OCI-LY3 (cell line): ENCODE results near the gene CRCP.
"Not testable (repeated sequence)": the region's sequence is repeated elsewhere in the genome, so short reads cannot be mapped to it uniquely, and the experiment has no call there.

Experiments used
- H2AFZ ChIP-seq: fragments of 200-600, 300-600 bp; shearing (Covaris generic); 2 replicates; pipeline ENCODE4 v1.6.0; 2014; ENCODE audit warnings: antibody characterized with exemption, low read depth, low read length
- H3K27ac ChIP-seq: fragments of 200-600, 300-600 bp; sonication (generic); 2 replicates; pipeline ENCODE4 v1.5.1; 2014; ENCODE audit warnings: mild to moderate bottlenecking, low read length, moderate library complexity, mixed read lengths
- H3K27me3 ChIP-seq: fragments of 200-600, 300-600 bp; sonication (generic); 2 replicates; pipeline ENCODE4 v1.6.1; 2014; ENCODE audit warnings: low read depth, low read length, mixed read lengths
- H3K36me3 ChIP-seq: fragments of 200-600, 300-600 bp; sonication (generic); replicated peaks from 2 replicates; pipeline ENCODE3; 2014; ENCODE audit warnings: low read depth, low read length, mixed read lengths
- H3K4me1 ChIP-seq: fragments of 300-600, 200-600 bp; sonication (generic); 2 replicates; pipeline ENCODE4 v1.6.1; 2014; ENCODE audit warnings: low read length, mixed read lengths
- H3K4me2 ChIP-seq: fragments of 200-600, 300-600 bp; sonication (generic); 2 replicates; pipeline ENCODE4 v1.6.1; 2014; ENCODE audit warnings: low read length, mixed read lengths
- H3K4me3 ChIP-seq: fragments of 300-600, 200-600 bp; sonication (generic); 2 replicates; pipeline ENCODE4 v1.5.1; 2014; ENCODE audit warnings: antibody characterized with exemption, mild to moderate bottlenecking, low read length, moderate library complexity
- H3K79me2 ChIP-seq: fragments of 300-600, 200-600 bp; shearing (Covaris generic); 2 replicates; pipeline ENCODE4 v1.6.1; 2014; ENCODE audit warnings: mild to moderate bottlenecking, low read length, mixed read lengths
- H3K9ac ChIP-seq: fragments of 300-600, 200-600 bp; shearing (Covaris generic); 2 replicates; pipeline ENCODE4 v1.6.0; 2014; ENCODE audit warnings: mild to moderate bottlenecking, low read length, moderate library complexity
- H3K9me3 ChIP-seq: fragments of 200-600, 300-600 bp; shearing (Covaris generic); 2 replicates; pipeline ENCODE4 v1.6.1; 2014; ENCODE audit warnings: low read length, mixed read lengths; ENCODE audit not compliant: insufficient read depth
- H4K20me1 ChIP-seq: fragments of 200-600, 300-600 bp; sonication (generic); 2 replicates; pipeline ENCODE4 v1.6.1; 2016; ENCODE audit warnings: low read length, mixed read lengths; ENCODE audit not compliant: insufficient read depth
- CTCF ChIP-seq: fragments of 200-600, 300-600 bp; sonication (generic); IDR thresholded peaks from 2 replicates; pipeline ENCODE4 v1.5.1; 2014; ENCODE audit warnings: antibody characterized with exemption, low read length, low read depth
- EZH2phosphoT487 ChIP-seq: fragments of 200-600 bp; shearing (Covaris generic); IDR thresholded peaks from 2 replicates; pipeline ENCODE4 v1.6.1; 2018; ENCODE audit warnings: antibody characterized with exemption, mixed run types, low read depth

Gene CRCP

GRCh38 chr7:66119245-66119850 is 4.7 kb downstream of the CRCP start:
- Histone ChIP-seq H2AFZ (no peak overlapping the region), H3K79me2 (peaks cover 98% of the 10 kb centered on the region), H3K4me1 (peaks cover 11% of the 10 kb centered on the region), H3K27ac (no peak overlapping the region), H3K4me2 (no peak overlapping the region), H3K9ac (no peak overlapping the region), H4K20me1 (peaks cover 38% of the 10 kb centered on the region), H3K27me3 (no peaks in the 10 kb centered on the region), H3K9me3 (no peaks in the 10 kb centered on the region), H3K36me3 (no peaks in the 10 kb centered on the region), H3K4me3 (no peak overlapping the region)
- TF ChIP-seq CTCF = no peak
- TF ChIP-seq EZH2phosphoT487 = no peak

- Histone ChIP-seq H3K36me3 (peaks cover 6% of the 10 kb centered on the region), H3K4me2 (no peak overlapping the region), H3K4me3 (no peak overlapping the region), H3K79me2 (peaks cover 99% of the 10 kb centered on the region), H3K27me3 (no peaks in the 10 kb centered on the region), H3K4me1 (no peaks in the 10 kb centered on the region), H3K27ac (no peak overlapping the region), H3K9ac (no peak overlapping the region), H2AFZ (no peak overlapping the region), H4K20me1 (peaks cover 58% of the 10 kb centered on the region), H3K9me3 (no peaks in the 10 kb centered on the region)
- TF ChIP-seq CTCF (no peak), EZH2phosphoT487 (no peak)
These were observed 8.5 kb downstream of the CRCP start for GRCh38 chr7:66123175-66123528.

DNA sequence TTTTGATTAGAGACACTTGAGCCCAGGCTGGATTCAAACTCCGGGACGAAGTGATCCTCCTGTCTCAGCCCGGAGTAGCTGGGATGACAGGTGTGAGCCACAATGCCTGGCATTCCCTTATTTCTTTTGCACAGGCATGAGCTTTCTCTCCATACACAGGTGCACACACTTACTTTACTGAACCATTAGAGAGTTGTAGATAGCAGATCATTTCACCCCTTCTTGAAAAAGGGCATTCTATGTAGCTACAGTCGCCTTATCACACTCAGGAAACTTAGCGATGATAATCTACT is 9.9 kb downstream of the CRCP start:
- not testable (repeated sequence) for H3K27ac ChIP-seq, H3K4me2 ChIP-seq, H3K4me1 ChIP-seq, H3K9me3 ChIP-seq, H3K27me3 ChIP-seq, H3K9ac ChIP-seq, H2AFZ ChIP-seq, H3K4me3 ChIP-seq, H3K36me3 ChIP-seq
- H4K20me1 ChIP-seq = peaks cover 46% of the 10 kb centered on the region
- H3K79me2 ChIP-seq = peaks cover 99% of the 10 kb centered on the region

GRCh38 chr7:66125052-66125694 is 10.5 kb downstream of the CRCP start:
- Histone ChIP-seq H3K27me3 (no peaks in the 10 kb centered on the region), H3K27ac (no peak overlapping the region)

GRCh38 chr7:66125781-66126352 is 11.2 kb downstream of the CRCP start:
- H3K27ac ChIP-seq, H2AFZ ChIP-seq, H3K4me2 ChIP-seq, H3K27me3 ChIP-seq, H3K4me3 ChIP-seq, H3K36me3 ChIP-seq, H3K9ac ChIP-seq, H3K9me3 ChIP-seq, H3K4me1 ChIP-seq: not testable (repeated sequence)
- H3K79me2 ChIP-seq = peaks cover 90% of the 10 kb centered on the region
- peaks cover 44% of the 10 kb centered on the region for H4K20me1 ChIP-seq

More at GRCh38 chr7:66125052-66125694, 10.5 kb downstream of the CRCP start:
- TF ChIP-seq CTCF (no peak), EZH2phosphoT487 (no peak)
- Histone ChIP-seq H3K4me1 (no peaks in the 10 kb centered on the region), H2AFZ (no peak overlapping the region), H4K20me1 (peaks cover 44% of the 10 kb centered on the region), H3K79me2 (peaks cover 97% of the 10 kb centered on the region), H3K4me3 (no peak overlapping the region), H3K4me2 (no peak overlapping the region), H3K9me3 (no peaks in the 10 kb centered on the region), H3K9ac (no peak overlapping the region), H3K36me3 (peaks cover 6% of the 10 kb centered on the region)

DNA sequence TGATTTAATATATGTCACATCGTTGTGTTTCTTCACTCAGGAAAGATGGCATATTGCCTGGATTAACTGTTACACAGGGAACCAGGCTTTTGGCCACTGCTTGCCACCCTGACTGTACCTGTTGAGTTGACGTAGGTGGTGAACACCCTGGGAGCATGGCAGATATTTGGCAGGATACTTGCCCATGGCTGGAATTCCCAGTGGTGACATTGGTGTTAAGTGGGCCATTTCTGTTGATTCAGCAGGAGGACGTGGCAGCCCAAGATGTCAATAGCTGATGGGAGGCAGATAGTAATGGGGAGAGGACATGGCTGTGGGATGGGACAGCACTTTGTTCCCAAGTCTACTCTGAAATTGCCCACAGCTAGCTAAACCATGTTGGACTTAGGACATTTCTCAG is 12.5 kb downstream of the CRCP start:
- not testable (repeated sequence) for H3K4me2 ChIP-seq, H2AFZ ChIP-seq
- H3K79me2 ChIP-seq = peaks cover 82% of the 10 kb centered on the region

More for the DNA sequence above, 12.5 kb downstream of the CRCP start:
- not testable (repeated sequence) for H3K9me3 ChIP-seq, H3K4me3 ChIP-seq, H3K4me1 ChIP-seq, H3K27ac ChIP-seq, H3K27me3 ChIP-seq, H3K9ac ChIP-seq
- Histone ChIP-seq H3K36me3 (peaks cover 12% of the 10 kb centered on the region), H4K20me1 (peaks cover 41% of the 10 kb centered on the region)
